Tibial nerve (tissue), 4 donors: ENCODE measurements around the gene S100A4.
"Not testable (repeated sequence)": the region's sequence is repeated elsewhere in the genome, so short reads cannot be mapped to it uniquely, and the experiment has no call there.

Experiments
- CTCF ChIP-seq, 5 experiments: fragments of 200-600 bp in 3 of 5; fragments of 450-650 bp in 2 of 5; sonication (generic) in 3 of 5; IDR thresholded peaks; one replicate each; pipeline ENCODE4 v1.5.1; 2016 to 2019; ENCODE audit warnings: antibody characterized with exemption in 5 of 5, mild to moderate bottlenecking in 3 of 5, moderate library complexity in 2 of 5
- EP300 ChIP-seq, 2 donors: sonication (generic); formaldehyde crosslinking; IDR thresholded peaks; one replicate each; pipeline ENCODE4 v1.6.1; 2017; ENCODE audit warnings: antibody characterized with exemption in 2 of 2, mild to moderate bottlenecking in 1 of 2
- POLR2A ChIP-seq, 2 donors: fragments of 450-650 bp; IDR thresholded peaks; one replicate each; pipeline ENCODE4 v1.6.1; 2017; ENCODE audit warnings: antibody characterized with exemption in 2 of 2, mild to moderate bottlenecking in 2 of 2, moderate library complexity in 2 of 2

DNA sequence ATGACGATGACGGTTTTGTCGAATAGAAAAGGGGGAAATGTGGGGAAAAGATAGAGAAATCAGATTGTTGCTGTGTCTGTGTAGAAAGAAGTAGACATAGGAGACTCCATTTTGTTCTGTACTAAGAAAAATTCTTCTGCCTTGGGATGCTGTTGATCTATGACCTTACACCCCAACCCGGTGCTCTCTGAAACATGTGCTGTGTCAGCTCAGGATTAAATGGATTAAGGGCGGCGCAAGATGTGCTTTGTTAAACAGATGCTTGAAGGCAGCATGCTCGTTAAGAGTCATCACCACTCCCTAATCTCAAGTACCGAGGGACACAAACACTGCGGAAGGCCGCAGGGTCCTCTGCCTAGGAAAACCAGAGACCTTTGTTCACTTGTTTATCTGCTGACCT is 29.9 kb upstream of the S100A4 start:
- not testable (repeated sequence) for TF ChIP-seq CTCF, POLR2A, EP300 (IDR thresholded peaks at IDR 0.05)
